ENCODE results near the gene DRD4.

DRD4 gene

GRCh38 chr11:610146-610801 is 26.8 kb upstream of the DRD4 start:
- no peak for DNase-seq (ENCODE audit: low spot score)

- DNase-seq (ENCODE audit: low spot score), result no peak
These were observed 25.8 kb upstream of the DRD4 start for GRCh38 chr11:611001-611996.

- no peak for DNase-seq (ENCODE audit: low spot score)
These were observed 24.7 kb upstream of the DRD4 start for GRCh38 chr11:612201-612960.

- no peak for DNase-seq (ENCODE audit: low spot score)
These were observed 24.1 kb upstream of the DRD4 start for GRCh38 chr11:612961-613300.

GRCh38 chr11:613369-613968 is 23.6 kb upstream of the DRD4 start:
- DNase-seq (ENCODE audit: low spot score), result no peak

GRCh38 chr11:614021-614622 is 22.9 kb upstream of the DRD4 start:
- DNase-seq (ENCODE audit: low spot score), result no peak

- no peak for DNase-seq (ENCODE audit: low spot score)
These were observed 22.2 kb upstream of the DRD4 start for GRCh38 chr11:614623-615503.

- DNase-seq (ENCODE audit: low spot score), result peak; percentile 84
These were observed 21.4 kb upstream of the DRD4 start, which contains the start of gene IRF7 for GRCh38 chr11:615504-616319. Gene IRF7, minus strand, starts transcription at chr11:615950. Its CDS starts 586 bp downstream, at chr11:615364.

- DNase-seq (ENCODE audit: low spot score), result no peak
These were observed 20.5 kb upstream of the DRD4 start for GRCh38 chr11:616320-617198.

GRCh38 chr11:617199-617911 is 19.7 kb upstream of the DRD4 start:
- DNase-seq (ENCODE audit: low spot score), result no peak

GRCh38 chr11:617912-618682 is 19.0 kb upstream of the DRD4 start:
- DNase-seq (ENCODE audit: low spot score), result no peak

- DNase-seq (ENCODE audit: low spot score), result no peak
These were observed 18.0 kb upstream of the DRD4 start for GRCh38 chr11:618856-619627.

- DNase-seq (ENCODE audit: low spot score), result no peak
These were observed 17.4 kb upstream of the DRD4 start for GRCh38 chr11:619628-620050.

GRCh38 chr11:620201-620600 is 16.9 kb upstream of the DRD4 start:
- DNase-seq (ENCODE audit: low spot score), result no peak

- no peak for DNase-seq (ENCODE audit: low spot score)
These were observed 15.9 kb upstream of the DRD4 start for GRCh38 chr11:620935-621814.

Data from putamen (tissue), 1 donor.